Hippocampal formation (tissue), 2 donors: ENCODE data around the gene KRTAP3-3.
"Not testable (repeated sequence)": the region's sequence is repeated elsewhere in the genome, so short reads cannot be mapped to it uniquely, and the experiment has no call there.

Source experiments
- DNase-seq, 2 donors: peaks; one replicate each; lab custom pipeline; 2025; lab: John Stamatoyannopoulos, UW

KRTAP3-3 gene

DNA sequence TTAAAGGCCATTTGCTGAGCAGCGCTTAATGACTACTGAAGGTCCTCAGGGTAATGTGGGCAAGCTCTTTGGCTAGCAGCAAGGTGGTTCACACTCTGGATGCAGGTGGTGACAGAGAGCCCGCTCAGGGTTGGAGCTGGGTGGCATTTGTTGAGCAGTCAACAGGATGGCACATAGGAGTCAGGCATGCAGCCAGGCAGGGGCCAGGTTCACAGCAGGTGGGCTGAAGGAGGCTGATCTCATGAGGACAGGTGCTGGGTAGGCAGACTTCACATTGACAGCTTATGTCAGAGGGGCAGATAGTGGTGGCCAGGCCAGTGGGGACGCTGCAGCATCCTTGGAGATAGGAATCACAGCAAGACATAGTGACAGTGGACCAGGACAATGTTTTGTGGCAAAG, 10.4 kb upstream of the KRTAP3-3 start:
- DNase-seq: no peak

GRCh38 chr17:41003926-41004325, 10.0 kb upstream of the KRTAP3-3 start:
- DNase-seq: no peak

DNA sequence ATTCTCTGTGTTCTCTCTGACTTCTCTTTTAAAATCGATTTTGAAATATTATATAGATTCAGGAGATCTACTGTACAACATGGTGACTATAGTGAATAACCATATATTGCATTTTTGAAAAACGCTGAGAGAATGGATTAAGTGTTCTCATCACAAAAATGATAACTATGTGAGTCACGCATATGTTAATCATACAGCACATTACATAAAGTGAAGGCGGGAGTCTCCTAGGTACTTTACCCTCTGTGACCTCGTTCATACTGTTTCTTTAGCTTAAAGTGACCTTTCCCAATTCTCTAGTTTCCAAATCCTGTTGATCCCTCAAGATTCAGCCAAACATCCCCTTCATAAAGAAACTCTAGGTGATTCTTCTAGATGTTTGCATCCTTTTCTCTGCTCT, 8.8 kb upstream of the KRTAP3-3 start:
- DNase-seq: no peak

DNA sequence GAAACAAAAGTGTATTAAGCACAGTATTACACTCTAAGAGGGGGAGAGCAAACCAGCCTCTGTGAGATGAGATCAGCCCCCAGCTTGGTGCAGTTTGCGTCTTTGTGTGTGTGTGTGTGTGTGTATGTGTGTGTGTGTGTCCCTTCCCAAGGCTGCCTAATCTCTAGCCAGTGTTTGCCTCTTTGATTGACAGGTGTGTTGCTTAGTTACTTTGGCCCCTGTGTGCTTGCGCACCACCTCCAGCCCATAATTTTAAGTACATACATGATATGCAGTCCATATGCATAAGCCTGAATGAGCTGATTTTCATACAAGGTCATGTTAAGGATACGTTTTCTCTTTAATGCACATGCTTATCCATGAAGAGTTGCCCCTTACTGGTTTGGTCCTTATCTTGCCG, 7.8 kb upstream of the KRTAP3-3 start:
- no peak for DNase-seq

DNA sequence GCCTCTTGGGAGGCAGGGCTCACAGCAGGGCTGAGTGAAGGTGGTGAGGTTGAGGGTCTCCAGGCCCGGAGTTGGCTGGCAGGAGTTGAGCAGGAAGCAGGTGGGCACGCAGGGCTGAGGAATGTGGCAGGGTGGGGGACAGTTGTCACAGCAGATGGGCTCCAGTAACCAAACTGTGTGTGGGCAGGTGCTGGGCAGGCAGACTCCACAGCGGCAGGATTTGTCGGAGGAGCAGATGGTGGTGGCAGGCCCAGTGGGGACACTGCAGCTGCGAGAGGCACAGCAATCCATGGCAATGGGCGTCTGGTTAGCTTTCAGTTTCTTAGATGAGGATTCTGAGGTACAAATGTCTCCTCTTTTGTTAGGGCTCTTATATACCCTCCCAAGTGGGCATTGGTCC, 5.6 kb upstream of the KRTAP3-3 start, which contains the start of gene KRTAP3-2:
Gene KRTAP3-2, minus strand, starts transcription at position 344 of the 400 bp plus-strand sequence. Its CDS starts 53 bp downstream, at position 291.
- not testable (repeated sequence) for DNase-seq

GRCh38 chr17:40997361-40997760, 3.4 kb upstream of the KRTAP3-3 start:
- DNase-seq: no peak

DNA sequence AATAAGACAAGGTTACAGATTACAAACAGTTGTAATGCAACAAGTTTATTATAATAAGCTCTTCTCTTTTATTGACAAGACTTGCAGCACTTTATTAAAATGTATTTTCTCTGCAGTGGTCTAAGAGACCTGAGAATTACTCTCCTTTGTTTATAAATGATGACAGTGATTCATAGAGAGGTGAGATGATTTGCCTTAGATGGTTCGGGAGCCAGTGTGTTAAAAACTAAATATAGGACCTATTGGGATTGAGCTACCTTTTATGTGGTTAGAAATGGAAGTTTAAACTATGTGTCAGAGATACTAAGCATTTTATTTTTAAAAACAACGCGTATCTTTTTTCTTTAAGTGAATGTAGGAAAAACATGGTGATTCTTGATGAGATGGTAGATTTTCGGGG, 2.9 kb upstream of the KRTAP3-3 start:
- DNase-seq: no peak

- DNase-seq: no peak
Observed at GRCh38 chr17:40995116-40995515, 1.2 kb upstream of the KRTAP3-3 start.

GRCh38 chr17:40993084-40993483, 880 bp downstream of the KRTAP3-3 start:
- DNase-seq: no peak

- no peak for DNase-seq
Observed at GRCh38 chr17:40992666-40993065, 1.3 kb downstream of the KRTAP3-3 start.

DNA sequence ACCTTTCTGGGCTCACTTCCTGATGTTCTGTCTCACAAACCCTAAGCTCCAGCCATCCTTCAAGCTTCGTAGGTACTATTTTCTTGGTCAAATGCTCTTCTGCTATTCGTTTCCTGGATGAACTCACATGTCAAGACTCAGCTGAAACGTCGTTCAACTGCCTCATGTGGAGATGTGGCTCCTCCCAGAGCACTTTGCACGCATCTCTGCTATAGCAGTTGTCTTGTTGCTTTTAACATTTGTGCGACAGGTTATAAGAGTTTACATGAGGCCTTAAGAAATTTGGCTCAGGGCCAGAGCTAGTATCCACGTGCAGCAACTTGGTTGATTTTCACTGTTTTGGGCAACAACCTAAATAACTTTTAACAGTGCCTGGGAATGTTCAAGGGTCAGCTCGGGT, 7.0 kb downstream of the KRTAP3-3 start:
- no peak for DNase-seq

- no peak for DNase-seq
Observed at GRCh38 chr17:40984226-40984625, 9.7 kb downstream of the KRTAP3-3 start, which contains the start of gene KRT40. KRT40 (minus strand) TSS chr17:40984326; CDS start chr17:40984273, 53 bp downstream.

- DNase-seq: no peak
Observed at GRCh38 chr17:40981115-40981514, 12.8 kb downstream of the KRTAP3-3 start.

DNA sequence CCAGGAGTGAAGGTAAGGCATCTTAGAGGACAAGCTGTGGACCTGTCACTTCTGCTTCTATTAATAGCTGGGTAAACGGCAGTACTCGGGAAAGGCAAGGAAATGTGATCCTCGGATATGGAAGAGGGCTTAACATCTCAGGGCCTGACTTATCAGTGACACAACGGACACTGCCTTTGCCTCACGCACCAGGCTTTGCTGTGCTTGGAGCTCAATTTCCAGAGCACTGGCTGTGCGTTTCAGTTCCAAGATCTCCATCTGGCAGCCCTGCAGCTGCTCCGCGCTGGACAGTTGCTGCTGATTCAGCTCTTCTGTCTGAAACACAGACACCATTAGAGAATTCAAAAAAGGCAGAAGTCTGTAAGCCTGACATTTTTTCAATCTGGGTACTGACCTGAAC, 13.4 kb downstream of the KRTAP3-3 start:
- DNase-seq: peak; percentile 6 to 37

- DNase-seq: no peak
Observed at GRCh38 chr17:40980117-40980516, 13.8 kb downstream of the KRTAP3-3 start.

GRCh38 chr17:40978575-40979151, 15.3 kb downstream of the KRTAP3-3 start:
- no peak for DNase-seq

DNA sequence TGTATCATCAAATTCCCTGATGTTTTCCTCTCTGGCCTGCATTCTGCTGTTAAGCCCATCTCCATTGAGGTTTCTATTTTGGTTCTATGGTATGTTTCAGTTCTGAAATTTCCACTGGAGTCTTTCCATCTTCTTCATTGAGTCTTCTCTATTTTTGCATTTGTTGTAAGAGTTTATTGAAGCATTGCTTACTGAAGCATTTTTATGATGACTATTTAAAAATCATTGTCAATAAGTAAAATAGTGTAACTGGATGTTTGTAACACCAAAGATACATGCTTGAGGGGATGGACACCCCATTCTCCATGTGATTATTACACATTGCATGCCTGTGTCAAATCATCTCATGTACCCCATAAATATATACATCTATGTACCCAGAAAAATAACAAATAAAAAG, 18.4 kb downstream of the KRTAP3-3 start:
- DNase-seq: no peak

GRCh38 chr17:40974366-40974765, 19.6 kb downstream of the KRTAP3-3 start:
- no peak for DNase-seq

DNA sequence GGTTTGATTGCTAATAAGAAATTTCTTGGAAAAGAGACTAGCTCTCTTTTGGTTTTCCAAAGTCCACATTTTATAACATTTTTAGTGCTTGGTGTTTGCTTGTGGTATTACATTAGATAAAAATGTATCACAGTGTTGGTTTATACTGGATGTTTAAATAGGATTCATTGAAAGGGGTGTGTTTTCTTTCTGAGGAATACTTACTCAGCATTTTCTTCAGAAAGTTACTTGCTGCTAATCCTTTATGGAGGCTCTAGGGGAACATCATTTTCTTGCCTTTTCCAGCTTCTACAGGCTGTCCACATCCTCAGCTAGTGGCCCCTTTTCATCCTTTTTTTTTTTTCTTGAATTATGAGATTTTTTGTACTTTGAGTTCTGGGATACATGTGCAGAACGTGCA, 26.4 kb downstream of the KRTAP3-3 start:
- no peak for DNase-seq

- no peak for DNase-seq
Observed at GRCh38 chr17:40966848-40967247, 27.1 kb downstream of the KRTAP3-3 start, which contains the start of gene KRT39. KRT39 (minus strand) TSS chr17:40966948; CDS start chr17:40966856, 92 bp downstream.

DNA sequence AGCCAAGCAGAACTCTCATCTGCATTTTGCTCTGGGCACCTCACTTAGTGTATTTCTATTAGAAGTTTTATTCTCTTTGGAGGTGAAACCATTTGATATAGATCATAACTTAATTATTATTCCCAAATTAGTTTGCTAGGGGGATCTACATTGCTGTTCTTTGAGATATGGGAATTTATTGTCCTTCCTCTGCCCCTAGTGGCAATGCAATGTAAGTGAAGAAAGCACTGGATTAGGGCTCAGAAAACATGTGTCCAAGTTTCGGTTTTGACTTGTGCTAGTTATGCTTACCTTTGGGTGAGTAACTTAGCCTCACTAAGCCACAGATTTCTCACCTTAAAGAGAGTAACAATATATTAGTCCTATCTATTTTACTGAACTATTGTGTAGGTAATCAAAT, 30.1 kb downstream of the KRTAP3-3 start:
- DNase-seq: no peak

DNA sequence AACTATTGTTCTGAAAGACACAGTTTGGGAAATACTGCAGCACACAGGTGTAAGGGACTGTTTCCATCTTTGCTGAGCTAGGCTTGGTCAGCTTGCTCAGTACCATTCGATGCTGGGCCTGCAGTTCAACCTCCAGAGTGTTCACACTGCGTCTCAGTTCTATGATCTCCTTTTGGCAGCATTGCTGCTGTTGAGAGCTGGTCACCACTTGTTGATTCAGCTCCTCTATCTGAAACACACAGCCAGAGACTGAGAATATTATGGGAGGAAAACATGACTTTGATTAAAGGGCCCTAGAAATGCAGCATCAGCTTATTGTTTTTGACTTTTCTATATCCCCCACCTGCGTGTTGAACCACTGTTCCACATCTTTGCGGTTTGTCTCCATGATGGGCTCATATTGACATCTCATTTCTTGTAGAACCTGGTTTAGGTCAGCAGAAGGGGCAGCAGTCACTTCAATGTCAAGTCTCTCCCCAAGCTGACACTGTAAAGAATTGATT, 31.9 kb downstream of the KRTAP3-3 start:
- no peak for DNase-seq

GRCh38 chr17:40961591-40961990, 32.4 kb downstream of the KRTAP3-3 start:
- no peak for DNase-seq

- DNase-seq: no peak
Observed at GRCh38 chr17:40960144-40960543, 33.8 kb downstream of the KRTAP3-3 start.
